Stimulated activated CD4-positive, alpha-beta T cell treated with anti-CD3 and anti-CD28 coated beads, Interleukin-1b, Interleukin-23, amount 100 ng/mL, for 48 hours (primary cell): ENCODE data around the gene TFDP2.

Experiments
- DNase-seq: peaks from one replicate; pipeline ENCODE4 v3.0.0-alpha.2; 2020

The TFDP2 gene

DNA sequence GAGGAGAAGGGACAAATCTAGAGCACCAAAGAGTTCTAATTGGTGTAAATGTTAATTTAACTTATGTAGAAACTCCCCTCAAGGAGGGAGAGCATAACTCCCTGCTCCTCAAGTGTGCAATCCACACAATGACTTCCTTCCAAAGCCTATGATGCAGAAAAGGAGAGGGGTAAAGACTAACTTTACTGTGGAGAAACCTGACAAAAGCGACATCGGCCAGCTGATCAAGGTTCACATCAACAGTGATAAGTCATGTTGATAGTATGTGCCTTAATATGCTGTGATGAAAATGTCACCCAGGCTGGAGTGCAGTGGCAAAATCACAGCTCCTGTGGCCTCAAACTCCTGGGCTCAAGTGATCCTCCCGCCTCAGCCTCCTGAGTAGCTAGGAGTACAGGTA lies 76.5 kb downstream of the TFDP2 start:
- DNase-seq, result no peak

DNA sequence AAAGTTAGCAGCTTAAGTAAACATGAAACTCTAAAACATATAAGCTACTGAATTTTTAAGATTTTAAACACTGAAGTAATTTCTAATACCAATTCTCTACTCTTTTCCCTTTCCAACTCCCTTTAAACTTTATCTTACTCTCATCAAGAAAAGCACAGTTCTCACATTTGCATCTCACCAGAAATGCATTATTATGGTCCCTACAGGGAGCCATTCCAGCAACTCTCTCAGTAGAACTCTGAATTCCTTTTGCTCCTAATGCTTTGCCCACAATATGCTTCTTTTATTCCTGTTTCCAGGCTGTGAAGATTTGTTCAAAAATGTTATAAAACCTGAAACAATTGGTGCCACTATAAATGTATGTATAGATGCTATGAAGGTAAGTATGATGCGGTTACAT lies 83.4 kb downstream of the TFDP2 start:
- DNase-seq, result no peak

GRCh38 chr3:142065344-142065743 lies 84.0 kb downstream of the TFDP2 start:
- DNase-seq, result no peak

- no peak for DNase-seq
Measured at GRCh38 chr3:142064454-142064853, 84.9 kb downstream of the TFDP2 start.

GRCh38 chr3:142057331-142057725 lies 92.0 kb downstream of the TFDP2 start:
- DNase-seq, result no peak

DNA sequence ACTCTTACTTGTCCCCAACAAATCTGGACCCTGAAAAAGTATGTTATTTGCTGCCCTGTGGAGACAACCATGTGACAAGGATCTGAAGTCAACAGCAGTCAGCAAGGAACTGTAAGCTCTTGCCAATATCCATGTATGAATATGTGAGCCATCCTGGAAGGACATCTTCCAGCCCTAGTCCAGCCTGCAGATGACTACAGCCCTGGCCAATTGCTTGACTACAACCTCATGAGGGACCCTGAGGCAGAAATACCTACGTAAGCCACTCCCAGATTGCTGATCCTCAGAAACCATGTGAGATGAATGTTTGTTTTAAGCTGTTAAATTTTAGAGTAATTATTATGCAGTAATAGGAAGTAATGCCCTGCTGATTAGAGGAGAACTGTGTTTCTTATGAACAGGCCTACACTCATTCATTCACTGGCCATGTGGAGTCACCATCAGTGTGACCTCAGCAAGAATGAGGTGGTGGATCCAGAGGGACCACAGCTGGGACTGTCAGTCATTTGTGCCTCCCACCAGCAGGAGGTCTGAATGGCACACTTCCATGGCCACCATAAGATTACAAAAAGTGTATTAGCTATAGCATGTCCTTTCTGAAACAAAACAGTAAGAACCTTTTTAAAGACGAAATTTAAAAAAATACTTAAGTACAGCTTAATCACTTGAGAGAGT lies 92.6 kb downstream of the TFDP2 start:
- DNase-seq, result no peak

DNA sequence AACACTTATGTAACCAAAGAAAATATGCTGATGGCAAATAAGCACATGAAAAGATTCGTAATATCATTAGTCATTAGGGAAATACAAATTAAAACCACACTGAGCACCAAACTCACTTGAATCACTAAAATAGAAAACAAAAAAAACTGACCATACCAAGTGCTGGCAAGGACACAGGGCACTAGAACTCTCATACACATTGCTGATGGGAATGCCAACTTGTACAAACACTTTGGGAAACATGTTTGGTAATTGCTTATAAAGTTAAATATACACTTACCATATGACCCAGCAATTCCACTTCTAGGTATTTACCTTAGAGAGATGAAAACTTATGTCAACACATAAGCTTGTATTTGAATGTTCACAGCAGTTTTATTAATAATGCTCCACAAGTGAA lies 95.5 kb downstream of the TFDP2 start:
- no peak for DNase-seq

DNA sequence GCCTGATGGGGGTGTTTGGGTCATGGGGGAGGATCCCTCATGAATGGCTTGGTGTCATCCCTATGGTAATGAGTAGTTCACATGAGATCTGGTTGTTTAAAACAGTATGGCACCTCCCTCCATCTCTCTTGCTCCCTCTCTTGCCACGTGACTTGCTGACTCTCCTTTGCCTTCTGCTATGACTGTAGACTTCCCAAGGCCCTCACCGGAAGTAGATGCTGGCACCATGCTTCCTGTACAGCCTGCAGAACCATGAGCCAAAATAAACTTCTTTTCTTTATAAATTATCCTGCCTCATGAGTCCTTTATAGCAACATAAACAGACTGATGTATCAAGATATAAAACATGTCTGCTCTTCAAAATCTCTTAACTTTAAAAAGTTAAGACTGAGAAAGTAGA lies 96.1 kb downstream of the TFDP2 start:
- peak; percentile 22 for DNase-seq

DNA sequence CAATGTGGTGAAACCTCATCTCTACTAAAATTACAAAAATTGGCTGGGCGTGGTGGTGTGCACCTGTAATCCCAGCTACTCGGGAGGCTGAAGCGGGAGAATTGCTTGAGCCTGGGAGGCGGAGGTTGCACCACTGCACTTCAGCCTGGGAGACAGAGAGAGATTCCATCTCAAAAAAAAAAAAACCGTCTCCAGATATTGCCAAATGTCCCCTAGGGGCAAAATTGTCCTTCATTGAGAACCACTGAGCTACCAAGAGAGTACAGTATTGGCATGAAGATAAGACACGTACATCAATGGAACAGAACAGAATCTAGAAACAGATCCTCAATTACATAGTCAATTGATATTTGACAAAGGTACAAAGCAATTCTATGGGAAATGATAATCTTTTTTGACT lies 98.0 kb downstream of the TFDP2 start:
- DNase-seq, result no peak

GRCh38 chr3:142047021-142047369 lies 102.3 kb downstream of the TFDP2 start:
- no peak for DNase-seq

DNA sequence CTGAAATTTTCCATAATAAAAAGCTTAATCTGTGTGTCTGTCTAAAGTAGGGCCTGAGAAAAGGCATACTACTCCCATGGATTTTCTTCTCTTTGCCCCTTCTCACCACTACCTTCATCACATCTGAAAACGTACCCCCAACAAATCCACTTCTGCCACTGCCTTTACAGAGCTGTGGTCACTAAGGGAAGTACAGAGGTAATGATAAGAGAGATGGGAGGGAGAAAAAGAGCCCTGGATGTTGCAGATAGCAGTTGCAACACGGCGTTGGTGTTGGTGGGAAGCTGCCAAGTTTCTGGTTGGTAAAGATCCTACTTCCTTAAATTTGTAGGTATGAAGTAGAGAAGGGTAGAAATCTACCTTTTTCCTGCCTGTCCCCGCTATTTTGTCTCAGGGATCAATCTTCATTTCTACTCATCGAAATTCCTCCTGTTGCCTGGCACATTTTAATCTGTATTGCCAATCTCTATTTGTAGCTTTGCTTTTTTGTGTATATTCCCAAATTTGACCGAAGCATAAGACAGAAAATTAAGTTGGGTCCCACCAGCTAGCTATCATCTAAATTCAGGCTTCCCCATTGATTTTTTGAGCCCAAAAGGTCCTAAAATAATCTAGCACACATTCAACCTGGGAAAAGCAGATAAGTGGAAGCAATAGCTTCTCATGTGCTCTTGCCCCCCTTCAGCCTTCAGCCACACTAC lies 102.9 kb downstream of the TFDP2 start:
- DNase-seq, result no peak

- DNase-seq, result no peak
Measured at GRCh38 chr3:142040941-142041491, 108.3 kb downstream of the TFDP2 start.

- no peak for DNase-seq
Measured at GRCh38 chr3:142035308-142035922, 113.9 kb downstream of the TFDP2 start.

DNA sequence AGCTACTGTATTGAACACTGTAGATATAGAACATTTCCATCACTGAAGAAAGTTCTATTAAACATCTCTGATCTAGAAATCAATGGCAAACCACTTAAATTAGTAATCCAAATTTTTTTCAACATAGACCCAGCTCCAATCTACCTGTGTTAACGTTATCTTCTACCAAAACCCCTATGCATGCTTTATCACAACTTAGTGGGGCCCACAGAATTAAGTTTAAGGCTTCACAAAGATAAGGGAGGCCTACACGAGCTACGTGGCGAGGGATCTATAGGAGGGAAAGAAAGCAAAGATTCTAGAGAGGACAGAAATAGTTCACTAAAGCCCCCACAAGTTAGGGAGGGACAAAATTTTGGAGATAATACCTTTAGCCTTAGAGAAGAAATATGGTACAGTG lies 116.1 kb downstream of the TFDP2 start:
- no peak for DNase-seq

DNA sequence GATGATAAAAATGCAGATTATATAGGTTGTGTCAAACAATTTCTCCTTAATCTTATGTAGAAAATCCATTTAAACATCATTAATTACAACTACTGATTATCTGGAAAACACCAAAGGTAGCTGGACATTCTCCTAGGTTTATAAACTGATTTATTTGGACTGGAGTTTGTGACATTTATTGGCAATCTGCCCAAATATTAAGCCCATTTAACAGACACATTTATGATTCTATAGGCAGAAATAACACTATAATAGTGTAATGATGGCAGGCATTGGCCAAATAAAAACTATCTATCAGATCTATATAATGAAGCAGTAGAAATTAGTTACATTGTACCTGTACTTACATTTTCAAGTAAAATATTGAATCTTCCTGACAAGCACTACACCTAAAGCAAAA lies 117.8 kb downstream of the TFDP2 start:
- no peak for DNase-seq

DNA sequence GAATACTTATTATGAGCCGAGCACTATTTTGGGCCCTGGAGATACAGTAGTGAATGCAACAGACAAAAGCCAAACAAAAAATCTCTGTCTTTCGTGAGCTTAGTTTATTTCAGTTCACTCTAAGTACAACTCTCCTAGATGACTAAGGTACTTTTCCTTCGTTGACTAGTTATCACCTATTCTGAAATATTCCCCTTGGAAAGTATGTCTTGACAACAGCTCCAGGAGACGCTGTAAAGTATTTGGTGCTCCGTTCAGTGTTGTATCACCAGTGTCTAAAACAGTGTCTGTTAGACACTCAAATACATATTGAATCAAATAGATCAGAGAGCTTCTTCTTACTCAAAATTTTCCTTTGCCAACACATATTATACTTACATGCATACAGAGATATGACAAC lies 119.6 kb downstream of the TFDP2 start:
- DNase-seq, result no peak

DNA sequence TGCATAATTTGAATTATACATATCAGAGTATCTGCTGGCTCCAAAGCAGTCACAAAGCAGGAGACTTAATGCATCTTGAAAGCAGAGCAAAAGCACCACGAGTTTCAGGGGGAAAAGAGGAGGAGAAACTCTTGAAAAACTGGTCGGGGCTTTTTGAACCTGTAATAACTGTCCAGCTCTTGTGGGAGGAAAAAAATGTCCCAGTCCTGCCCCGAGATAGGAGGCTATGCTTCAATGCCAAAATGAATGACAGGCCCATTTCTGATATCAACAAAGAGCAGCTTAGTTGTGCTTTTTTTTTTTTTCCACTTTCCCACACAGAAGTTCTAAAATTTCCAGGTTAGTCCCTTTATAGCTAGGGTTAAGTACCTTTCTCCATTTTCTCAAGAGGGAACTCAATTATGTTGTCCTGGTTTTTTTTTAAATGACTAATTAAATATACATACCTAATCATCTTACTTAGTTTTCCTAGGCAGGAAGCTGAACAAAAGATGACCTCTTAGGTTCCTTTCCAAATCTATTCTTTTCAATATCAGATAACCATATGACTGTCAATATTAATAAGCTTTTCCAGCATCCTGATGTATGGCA lies 120.2 kb downstream of the TFDP2 start:
- no peak for DNase-seq

DNA sequence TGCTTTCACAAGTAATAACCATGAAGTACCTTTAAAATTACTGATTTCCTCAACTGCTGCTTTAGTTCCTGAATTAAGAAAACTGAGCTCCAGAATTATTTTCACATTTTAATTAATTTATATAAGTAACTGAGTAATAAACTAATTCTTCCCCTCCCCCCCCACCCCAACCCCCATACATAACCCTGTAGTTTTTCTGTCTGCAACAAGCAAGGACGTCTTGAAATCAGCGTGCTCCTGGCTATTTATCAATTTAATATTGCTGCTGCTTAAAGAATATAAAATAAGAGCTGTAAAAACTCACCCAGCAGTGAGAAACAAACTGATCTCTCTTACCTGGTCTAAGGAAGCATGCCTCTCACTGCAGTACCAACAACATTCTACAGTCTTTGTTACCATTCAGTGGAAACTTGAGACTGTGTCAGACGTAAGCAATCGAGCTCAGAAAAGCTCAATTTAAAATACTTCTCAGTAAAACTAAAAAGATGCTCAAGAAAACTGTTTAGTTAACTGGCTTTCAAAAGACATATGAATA lies 121.0 kb downstream of the TFDP2 start:
- no peak for DNase-seq

DNA sequence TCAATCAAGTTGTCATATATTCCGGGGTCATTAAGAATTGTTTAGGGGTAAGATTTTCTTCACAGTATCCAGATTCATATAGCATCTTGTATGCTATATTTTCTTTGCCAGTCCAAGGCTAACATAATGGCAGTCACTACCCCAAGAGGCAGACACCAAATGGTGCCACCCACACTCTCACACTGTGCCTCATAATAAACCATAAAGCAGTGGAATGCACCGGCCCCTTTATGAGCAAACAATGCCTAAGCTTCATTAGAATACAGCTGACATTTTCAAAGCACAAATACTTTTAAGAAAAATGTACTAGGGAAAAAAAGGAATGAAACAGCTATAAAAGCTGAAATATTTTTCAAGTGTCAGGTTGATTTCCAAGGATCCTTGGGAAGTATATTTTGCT lies 121.6 kb downstream of the TFDP2 start:
- peak; percentile 49 for DNase-seq

DNA sequence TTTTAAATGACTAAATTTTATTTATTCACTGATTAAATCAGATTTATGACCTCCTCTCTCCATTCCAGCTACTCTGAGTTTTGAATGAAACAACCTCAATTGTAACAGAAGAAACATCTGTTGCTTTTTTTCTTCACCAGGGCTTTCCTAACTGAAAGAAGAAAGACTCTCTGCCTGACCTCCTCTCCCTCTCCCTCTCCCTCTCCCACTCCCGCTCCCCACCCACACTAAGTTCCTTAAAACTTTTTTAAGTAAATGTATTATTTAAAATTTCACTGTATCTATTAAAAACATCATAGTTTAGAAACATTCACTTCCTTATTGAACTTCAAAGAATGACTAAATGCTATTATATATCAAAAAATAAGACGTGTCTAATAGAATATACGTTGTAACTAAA lies 122.0 kb downstream of the TFDP2 start:
- DNase-seq, result no peak

DNA sequence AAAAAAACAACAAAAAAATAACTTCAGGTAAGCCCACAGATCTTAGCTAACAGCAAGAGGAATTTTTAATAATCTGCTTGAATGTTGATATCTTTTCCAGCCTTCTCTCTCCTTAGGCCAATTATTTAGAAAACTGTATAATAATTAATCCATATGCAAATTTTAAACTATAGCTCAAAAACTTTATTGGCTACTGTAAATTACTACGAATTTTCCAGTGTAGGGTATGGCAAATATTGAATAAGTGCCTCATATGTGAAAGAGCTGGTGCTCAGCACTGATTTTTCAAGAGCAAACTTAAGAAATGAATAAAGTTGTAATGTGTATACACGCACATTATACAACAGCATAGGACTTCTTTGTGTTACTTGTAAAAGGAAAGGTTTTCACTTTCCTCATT lies 123.0 kb downstream of the TFDP2 start:
- no peak for DNase-seq

- peak; percentile 4 for DNase-seq
Measured at GRCh38 chr3:142022381-142022780, 127.0 kb downstream of the TFDP2 start.

DNA sequence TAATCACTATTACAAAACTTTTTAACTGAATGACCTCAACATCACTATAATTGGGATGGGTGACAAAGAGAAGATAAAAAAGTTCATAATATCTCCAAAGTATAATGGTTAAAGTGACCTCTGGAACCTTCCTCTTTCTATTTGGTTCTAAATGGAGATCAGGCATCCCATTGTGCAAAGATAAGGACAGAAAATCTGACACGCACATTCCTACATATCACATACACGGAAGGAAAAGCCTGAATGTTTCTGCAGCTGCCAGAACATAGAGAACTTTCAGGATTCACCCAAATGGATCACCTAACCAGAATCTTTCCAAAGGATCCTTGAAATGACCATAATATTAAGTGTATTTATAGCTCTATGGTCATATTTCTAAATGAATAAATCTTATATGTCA lies 128.2 kb downstream of the TFDP2 start:
- DNase-seq, result no peak
